ENCODE data around the gene UGT1A8.

GRCh38 chr2:233672886-233673285 is 55.5 kb downstream of the UGT1A8 start:
- TF ChIP-seq CTCF (IDR thresholded peaks at IDR 0.05 in 2 of 3, conservative IDR thresholded peaks at IDR 0.05 in 1 of 3; ENCODE audit: borderline replicate concordance in 1 of 3, insufficient read depth in 1 of 3, low read depth in 2 of 3, low read length in 2 of 3) (no peak), ELF1 (IDR thresholded peaks at IDR 0.05; ENCODE audit: borderline replicate concordance, low read depth) (no peak), EZH2 (IDR thresholded peaks at IDR 0.05) (no peak), CEBPB (IDR thresholded peaks at IDR 0.05; ENCODE audit: low read depth) (no peak), POLR2A (IDR thresholded peaks at IDR 0.05; ENCODE audit: borderline replicate concordance, extremely low read depth, insufficient read depth, insufficient read length) (no peak), JUND (IDR thresholded peaks at IDR 0.05) (no peak), CBX3 (IDR thresholded peaks at IDR 0.05; ENCODE audit: low read depth) (no peak), REST (IDR thresholded peaks at IDR 0.05; ENCODE audit: low read depth) (no peak), ATF3 (IDR thresholded peaks at IDR 0.05) (no peak), SP1 (IDR thresholded peaks at IDR 0.05; ENCODE audit: low read depth) (no peak), POLR2AphosphoS5 (IDR thresholded peaks at IDR 0.05; ENCODE audit: low read depth, low read length) (no peak)
